Measurements from ENCODE around the gene RHBDF2.

DNA sequence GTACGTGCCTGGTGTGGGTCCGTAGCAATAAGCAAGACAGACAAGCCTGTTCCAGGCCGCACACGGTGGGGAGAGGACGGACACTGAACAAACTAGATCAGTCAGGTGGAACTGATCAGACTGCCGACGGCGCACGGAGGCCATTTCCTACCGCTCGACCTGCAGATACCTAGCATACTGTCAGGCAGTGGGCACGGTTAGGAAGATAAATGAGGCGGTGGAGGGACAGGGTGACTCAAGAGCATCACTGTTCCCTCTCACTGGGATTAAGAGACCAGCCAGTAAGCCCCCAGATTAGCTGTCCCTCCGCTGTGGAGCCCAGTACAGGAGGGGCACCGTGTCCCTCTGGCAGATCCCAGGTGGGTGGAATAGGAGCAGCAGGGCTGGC is 29.0 kb downstream of the RHBDF2 start:
- no peak for TF ChIP-seq EZH2 (IDR thresholded peaks at IDR 0.05)
- TF ChIP-seq, protein P1, sequence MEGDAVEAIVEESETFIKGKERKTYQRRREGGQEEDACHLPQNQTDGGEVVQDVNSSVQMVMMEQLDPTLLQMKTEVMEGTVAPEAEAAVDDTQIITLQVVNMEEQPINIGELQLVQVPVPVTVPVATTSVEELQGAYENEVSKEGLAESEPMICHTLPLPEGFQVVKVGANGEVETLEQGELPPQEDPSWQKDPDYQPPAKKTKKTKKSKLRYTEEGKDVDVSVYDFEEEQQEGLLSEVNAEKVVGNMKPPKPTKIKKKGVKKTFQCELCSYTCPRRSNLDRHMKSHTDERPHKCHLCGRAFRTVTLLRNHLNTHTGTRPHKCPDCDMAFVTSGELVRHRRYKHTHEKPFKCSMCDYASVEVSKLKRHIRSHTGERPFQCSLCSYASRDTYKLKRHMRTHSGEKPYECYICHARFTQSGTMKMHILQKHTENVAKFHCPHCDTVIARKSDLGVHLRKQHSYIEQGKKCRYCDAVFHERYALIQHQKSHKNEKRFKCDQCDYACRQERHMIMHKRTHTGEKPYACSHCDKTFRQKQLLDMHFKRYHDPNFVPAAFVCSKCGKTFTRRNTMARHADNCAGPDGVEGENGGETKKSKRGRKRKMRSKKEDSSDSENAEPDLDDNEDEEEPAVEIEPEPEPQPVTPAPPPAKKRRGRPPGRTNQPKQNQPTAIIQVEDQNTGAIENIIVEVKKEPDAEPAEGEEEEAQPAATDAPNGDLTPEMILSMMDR (IDR thresholded peaks at IDR 0.05) = no peak

Data from neural progenitor cell (in vitro differentiated cells).